ENCODE results near the gene HDAC5.

GRCh38 chr17:44119062-44119461, 4.4 kb downstream of the HDAC5 start:
- TF ChIP-seq, protein P1, sequence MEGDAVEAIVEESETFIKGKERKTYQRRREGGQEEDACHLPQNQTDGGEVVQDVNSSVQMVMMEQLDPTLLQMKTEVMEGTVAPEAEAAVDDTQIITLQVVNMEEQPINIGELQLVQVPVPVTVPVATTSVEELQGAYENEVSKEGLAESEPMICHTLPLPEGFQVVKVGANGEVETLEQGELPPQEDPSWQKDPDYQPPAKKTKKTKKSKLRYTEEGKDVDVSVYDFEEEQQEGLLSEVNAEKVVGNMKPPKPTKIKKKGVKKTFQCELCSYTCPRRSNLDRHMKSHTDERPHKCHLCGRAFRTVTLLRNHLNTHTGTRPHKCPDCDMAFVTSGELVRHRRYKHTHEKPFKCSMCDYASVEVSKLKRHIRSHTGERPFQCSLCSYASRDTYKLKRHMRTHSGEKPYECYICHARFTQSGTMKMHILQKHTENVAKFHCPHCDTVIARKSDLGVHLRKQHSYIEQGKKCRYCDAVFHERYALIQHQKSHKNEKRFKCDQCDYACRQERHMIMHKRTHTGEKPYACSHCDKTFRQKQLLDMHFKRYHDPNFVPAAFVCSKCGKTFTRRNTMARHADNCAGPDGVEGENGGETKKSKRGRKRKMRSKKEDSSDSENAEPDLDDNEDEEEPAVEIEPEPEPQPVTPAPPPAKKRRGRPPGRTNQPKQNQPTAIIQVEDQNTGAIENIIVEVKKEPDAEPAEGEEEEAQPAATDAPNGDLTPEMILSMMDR (conservative IDR thresholded peaks at IDR 0.05 in 1 of 2, IDR thresholded peaks at IDR 0.05 in 1 of 2; ENCODE audit: low read depth in 1 of 2, low read length in 2 of 2), result no peak
- TF ChIP-seq EZH2 (IDR thresholded peaks at IDR 0.05; ENCODE audit: low read length, missing control alignments), result no peak
